ENCODE measurements around the gene FAM89B.

- TF ChIP-seq CTCF (IDR thresholded peaks at IDR 0.05 in 4 of 5, conservative IDR thresholded peaks at IDR 0.05 in 1 of 5), result no peak
- TF ChIP-seq POLR2A (IDR thresholded peaks at IDR 0.05), result no peak
Measured at GRCh38 chr11:65611758-65612603, 39.6 kb downstream of the FAM89B start.

Measured in gastrocnemius medialis (tissue), 4 donors.